Smooth muscle cell (in vitro differentiated cells): Measurements from ENCODE around the gene PLEKHO2. TPM values are rescaled to one million over a fixed set of nuclear protein-coding genes. Genes with fewer than 3 reads are reported as not detected.

Experiments used
- DNase-seq: peaks from one replicate; lab custom pipeline; 2025; ENCODE audit not compliant: unreplicated experiment; lab: John Stamatoyannopoulos, UW
- H2AFZ ChIP-seq: fragments of 200-600 bp; sonication (generic); 2 replicates; pipeline ENCODE4 v1.6.0; 2016; ENCODE audit warnings: antibody characterized with exemption, low read depth, mild to moderate bottlenecking
- H3F3A ChIP-seq: fragments of 200-600 bp; sonication (generic); 2 replicates; pipeline ENCODE4 v1.6.0; 2017; ENCODE audit warnings: antibody characterized with exemption, low read depth
- H3K27ac ChIP-seq: fragments of 200-600 bp; sonication (generic); 2 replicates; pipeline ENCODE4 v1.5.1; 2016; ENCODE audit warnings: low read depth, mild to moderate bottlenecking
- H3K27me3 ChIP-seq: fragments of 200-600 bp; sonication (generic); 2 replicates; pipeline ENCODE4 v1.6.1; 2016; ENCODE audit warnings: low read depth, mild to moderate bottlenecking
- H3K36me3 ChIP-seq: fragments of 200-600 bp; sonication (generic); 2 replicates; pipeline ENCODE4 v1.5.1; 2016; ENCODE audit warnings: low read depth
- H3K4me1 ChIP-seq: fragments of 200-600 bp; sonication (generic); 2 replicates; pipeline ENCODE4 v1.5.1; 2016; ENCODE audit warnings: low read depth
- H3K4me2 ChIP-seq: fragments of 200-600 bp; sonication (generic); 2 replicates; pipeline ENCODE4 v1.6.0; 2016; ENCODE audit warnings: mild to moderate bottlenecking
- H3K4me3 ChIP-seq: fragments of 200-600 bp; sonication (generic); 2 replicates; pipeline ENCODE4 v1.5.1; 2016; ENCODE audit warnings: mild to moderate bottlenecking
- H3K79me2 ChIP-seq: fragments of 200-600 bp; sonication (generic); 2 replicates; pipeline ENCODE4 v1.6.0; 2016; ENCODE audit warnings: low read depth, mild to moderate bottlenecking
- H3K9ac ChIP-seq: fragments of 200-600 bp; sonication (generic); 2 replicates; pipeline ENCODE4 v1.6.0; 2016; ENCODE audit warnings: low read depth
- H3K9me3 ChIP-seq: fragments of 200-600 bp; sonication (generic); replicated peaks from 2 replicates; pipeline ENCODE4 v1.5.1; 2016; ENCODE audit warnings: low read depth
- H4K20me1 ChIP-seq: fragments of 200-600 bp; sonication (generic); 2 replicates; pipeline ENCODE4 v1.6.0; 2016; ENCODE audit warnings: low read depth
- CTCF ChIP-seq: fragments of 200-600 bp; sonication (generic); IDR thresholded peaks from 2 replicates; pipeline ENCODE4 v1.5.1; 2017; ENCODE audit warnings: borderline replicate concordance, mild to moderate bottlenecking, antibody characterized with exemption; ENCODE audit not compliant: insufficient read depth, poor library complexity, severe bottlenecking
- WGBS: methylation state at CpG from one replicate; pipeline ENCODE4 v1.1.7; 2016; ENCODE audit warnings: low lambda C conversion rate; 5-methylcytosine and 5-hydroxymethylcytosine counted together
- polyA plus RNA-seq: library from polyadenylated mRNA; unstranded; fragments of >200 nt; fragmentation: Nextera tagmentation; extraction: Ambion mirVana; gene quantifications from 2 replicates; pipeline ENCODE4 v1.2.1, GENCODE V29; 2016
- total RNA-seq: library from RNA; depleted of rRNA; stranded (reverse); fragments of >200 nt; gene quantifications from 2 replicates; pipeline ENCODE4 v1.2.3, GENCODE V29; 2014

The PLEKHO2 gene
- total and polyA plus RNA-seq, 2 experiments from 2014 or later: 7.9 to 16.3 TPM

DNA sequence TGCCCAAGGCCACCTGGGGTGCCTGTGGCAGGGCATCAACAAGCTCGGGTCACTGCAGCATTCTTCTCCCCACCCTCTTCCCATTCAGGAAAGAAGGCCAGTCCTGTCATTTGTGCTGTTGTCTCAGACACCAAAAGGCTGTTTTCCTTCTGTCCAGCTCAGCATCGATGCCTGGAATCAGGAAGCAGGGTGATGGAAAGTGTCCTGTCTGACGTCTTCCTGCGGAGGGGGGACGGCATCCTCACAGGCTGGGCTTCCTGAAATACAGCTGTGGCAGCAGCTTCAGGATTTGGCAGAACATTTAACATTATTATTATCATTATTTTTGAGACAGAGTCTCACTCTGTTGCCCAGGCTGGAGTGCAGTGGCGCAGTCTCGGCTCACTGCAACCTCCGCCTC is 37.0 kb downstream of the PLEKHO2 start:
- WGBS: 82% methylated on average over 8 of the region's 8 CpGs
- H3K4me2 ChIP-seq: no peak overlapping the region
- peaks cover 13% of the 10 kb centered on the region for H3K4me1 ChIP-seq
- H3K9ac ChIP-seq: no peak overlapping the region
- H3K27me3 ChIP-seq: no peaks in the 10 kb centered on the region
- no peaks in the 10 kb centered on the region for H3K79me2 ChIP-seq
- no peak for TF ChIP-seq CTCF
- H2AFZ ChIP-seq: no peak overlapping the region
- no peak for DNase-seq
- H4K20me1 ChIP-seq: no peaks in the 10 kb centered on the region
- no peak overlapping the region for H3K4me3 ChIP-seq
- H3K9me3 ChIP-seq: no peaks in the 10 kb centered on the region
- no peak overlapping the region for H3K27ac ChIP-seq
- no peaks in the 10 kb centered on the region for H3K36me3 ChIP-seq
- H3F3A ChIP-seq: peaks cover 4% of the 10 kb centered on the region

DNA sequence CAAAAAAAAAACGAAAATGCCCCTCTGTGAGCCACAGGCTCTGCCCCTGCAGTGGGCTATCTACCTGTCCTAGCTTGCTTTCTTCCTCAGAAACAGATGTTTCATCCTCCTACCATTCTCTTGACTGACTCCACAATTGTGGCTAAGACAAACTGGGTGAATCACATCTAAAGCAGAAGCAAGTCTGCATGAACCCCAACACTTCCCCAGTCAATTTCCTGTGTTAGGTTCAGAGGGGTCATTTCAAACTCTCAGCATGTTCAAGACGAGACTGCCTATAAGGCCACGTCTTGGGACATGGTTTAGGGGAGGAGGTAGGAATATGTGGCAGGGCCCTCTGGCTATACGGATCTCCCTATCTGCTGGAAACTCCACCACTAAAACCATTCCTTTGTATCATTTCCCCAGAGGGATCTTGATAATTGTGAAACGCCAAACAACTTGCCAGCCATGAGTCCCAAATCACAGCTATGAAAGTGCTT is 41.4 kb downstream of the PLEKHO2 start:
- no peaks in the 10 kb centered on the region for H3K79me2 ChIP-seq
- no peak overlapping the region for H3K4me3 ChIP-seq
- WGBS: 64% methylated on average over 5 of the region's 5 CpGs
- H3K4me1 ChIP-seq: peaks cover 13% of the 10 kb centered on the region
- peak overlapping the region; percentile 70 for H3K9ac ChIP-seq
- no peaks in the 10 kb centered on the region for H3K36me3 ChIP-seq
- no peaks in the 10 kb centered on the region for H4K20me1 ChIP-seq
- H3K9me3 ChIP-seq: no peaks in the 10 kb centered on the region
- no peak for DNase-seq
- peaks cover 5% of the 10 kb centered on the region for H3F3A ChIP-seq
- peak overlapping the region; percentile 92 for H3K27ac ChIP-seq
- no peak for TF ChIP-seq CTCF
- H2AFZ ChIP-seq: no peak overlapping the region
- H3K27me3 ChIP-seq: no peaks in the 10 kb centered on the region
- H3K4me2 ChIP-seq: peak overlapping the region; percentile 65

DNA sequence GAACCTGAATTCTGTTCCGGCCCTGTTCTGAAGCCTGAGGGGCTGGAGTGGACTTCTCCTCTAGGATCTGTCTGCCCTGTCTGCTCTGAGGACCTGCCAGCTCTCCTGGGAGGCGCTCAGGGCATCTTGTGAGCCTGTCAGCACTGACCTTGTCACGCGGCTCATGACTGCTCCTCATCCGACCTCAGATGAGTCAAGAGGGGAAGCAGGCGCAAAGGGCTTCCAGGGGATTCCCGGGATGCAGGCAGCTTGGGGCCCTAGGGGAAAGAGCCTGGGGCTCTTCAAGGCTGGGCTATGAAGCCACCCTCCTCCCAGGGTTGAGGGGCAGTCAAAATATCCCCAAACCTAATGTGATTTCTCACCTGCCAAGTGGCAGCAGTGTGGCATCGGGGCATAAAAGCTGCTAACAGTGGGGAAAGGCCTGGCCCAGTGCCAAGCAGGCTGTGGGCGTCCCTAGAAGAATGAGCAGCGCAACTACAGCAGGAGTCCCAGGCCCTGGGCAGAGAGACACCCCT is 42.3 kb downstream of the PLEKHO2 start:
- Histone ChIP-seq H3K9me3 (no peaks in the 10 kb centered on the region), H3K9ac (peak overlapping the region; percentile 70), H3F3A (peaks cover 5% of the 10 kb centered on the region), H3K4me2 (peak overlapping the region; percentile 65), H3K36me3 (no peaks in the 10 kb centered on the region), H3K27ac (peak overlapping the region; percentile 92), H4K20me1 (no peaks in the 10 kb centered on the region), H2AFZ (no peak overlapping the region), H3K27me3 (no peaks in the 10 kb centered on the region), H3K4me3 (no peak overlapping the region), H3K4me1 (peaks cover 13% of the 10 kb centered on the region), H3K79me2 (no peaks in the 10 kb centered on the region)
- DNase-seq: peak; percentile 68
- 26% methylated on average over 10 of the region's 10 CpGs for WGBS
- no peak for TF ChIP-seq CTCF

DNA sequence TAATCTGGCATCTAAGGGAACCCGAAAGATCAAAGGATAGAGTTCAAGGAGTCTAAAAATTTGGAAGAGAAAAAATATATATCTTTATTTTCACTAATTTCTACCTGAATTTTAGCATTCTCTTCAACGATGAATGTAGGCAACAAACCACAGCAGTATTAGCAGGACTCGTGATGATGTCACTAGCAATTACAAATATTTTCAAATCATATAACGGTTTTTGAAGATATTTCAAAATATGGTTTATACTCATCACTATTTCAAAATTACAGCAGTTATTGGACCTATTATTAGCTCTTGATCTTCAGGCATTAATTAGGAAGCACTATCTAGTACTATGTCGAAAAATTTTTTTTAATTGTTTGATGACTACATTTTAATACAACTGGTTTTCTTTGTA is 43.0 kb downstream of the PLEKHO2 start:
- H3K9me3 ChIP-seq: no peaks in the 10 kb centered on the region
- peak overlapping the region; percentile 92 for H3K27ac ChIP-seq
- no peaks in the 10 kb centered on the region for H3K79me2 ChIP-seq

More for the DNA sequence above, 43.0 kb downstream of the PLEKHO2 start:
- Histone ChIP-seq H3K4me3 (no peak overlapping the region), H2AFZ (no peak overlapping the region), H4K20me1 (no peaks in the 10 kb centered on the region), H3K9ac (peak overlapping the region; percentile 56), H3K27me3 (no peaks in the 10 kb centered on the region), H3K4me1 (peaks cover 13% of the 10 kb centered on the region), H3K36me3 (no peaks in the 10 kb centered on the region), H3K4me2 (peak overlapping the region; percentile 65), H3F3A (peaks cover 5% of the 10 kb centered on the region)
- TF ChIP-seq CTCF: no peak
- WGBS: 81% methylated on average over 5 of the region's 5 CpGs
- no peak for DNase-seq
